WTC11 (cell line): ENCODE results near the gene PDZRN3. TPM values are rescaled to one million over a fixed set of nuclear protein-coding genes. Genes with fewer than 3 reads are reported as not detected.
A peak's percentile ranks its signal among the peaks of the same experiment; 100 is the strongest.

Experiments
- ATAC-seq: fragments of 200-7000 bp; cut with Tn5 transposase; 2 replicates; pipeline ENCODE4 v1.10.0; 2021; ENCODE audit warnings: mild to moderate bottlenecking, moderate library complexity
- CTCF ChIA-PET: fragments of 300-600 bp; sonication (Branson Sonifier 250); formaldehyde crosslinking; loops from one replicate; lab custom pipeline; 2021; ENCODE audit warnings: antibody characterized with exemption; lab: Charles Lee
- POLR2A ChIA-PET: fragments of 350-600 bp; sonication (Branson Sonifier 250); formaldehyde crosslinking; loops from one replicate; lab custom pipeline; 2021; ENCODE audit warnings: antibody characterized with exemption; lab: Charles Lee
- DNase-seq: peaks from one replicate; pipeline ENCODE4 v3.0.0; 2021; ENCODE audit warnings: low spot score
- H3K27ac Mint-ChIP-seq: 2 replicates; pipeline ENCODE4 v1.8.0; 2021; ENCODE audit warnings: mixed read lengths
- H3K27me3 Mint-ChIP-seq: 2 replicates; pipeline ENCODE4 v1.8.0; 2021; ENCODE audit warnings: low read depth, mild to moderate bottlenecking, moderate library complexity, mixed read lengths
- H3K36me3 Mint-ChIP-seq: 2 replicates; pipeline ENCODE4 v1.8.0; 2021; ENCODE audit warnings: mixed read lengths
- H3K4me1 Mint-ChIP-seq: 2 replicates; pipeline ENCODE4 v1.8.0; 2022; ENCODE audit warnings: mixed read lengths
- H3K4me3 Mint-ChIP-seq: 2 replicates; pipeline ENCODE4 v1.8.0; 2021; ENCODE audit warnings: mild to moderate bottlenecking, moderate library complexity, mixed read lengths
- H3K9me3 Mint-ChIP-seq: 2 replicates; pipeline ENCODE4 v1.8.0; 2021; ENCODE audit warnings: mixed read lengths
- ATF6 ChIP-seq: sonication (generic); formaldehyde crosslinking; IDR thresholded peaks from 2 replicates; pipeline ENCODE4 v1.8.1; 2023; ENCODE audit warnings: mild to moderate bottlenecking, missing genetic modification reagents
- EMX1 ChIP-seq: fragments of 250-450 bp; sonication (Bioruptor Pico); IDR thresholded peaks from 2 replicates; pipeline ENCODE4 v1.8.0; 2021; ENCODE audit warnings: mild to moderate bottlenecking
- GRHL2 ChIP-seq: fragments of 250-450 bp; sonication (Bioruptor Pico); IDR thresholded peaks from 2 replicates; pipeline ENCODE4 v1.8.0; 2022; ENCODE audit warnings: mild to moderate bottlenecking, moderate library complexity; ENCODE audit not compliant: insufficient replicate concordance, severe bottlenecking
- HMGXB4 ChIP-seq: sonication (generic); formaldehyde crosslinking; IDR thresholded peaks from 2 replicates; pipeline ENCODE4 v1.8.1; 2023; ENCODE audit warnings: mild to moderate bottlenecking, moderate library complexity, missing genetic modification reagents
- NR1H2 ChIP-seq: sonication (generic); formaldehyde crosslinking; IDR thresholded peaks from 2 replicates; pipeline ENCODE4 v1.9.0; 2021; ENCODE audit warnings: mild to moderate bottlenecking, moderate library complexity, missing genetic modification reagents
- NR2C2 ChIP-seq: sonication (generic); formaldehyde crosslinking; IDR thresholded peaks from 2 replicates; pipeline ENCODE4 v1.8.0; 2022; ENCODE audit warnings: mild to moderate bottlenecking, missing genetic modification reagents
- NR3C1 ChIP-seq: sonication (generic); formaldehyde crosslinking; conservative IDR thresholded peaks from 2 replicates; pipeline ENCODE4 v1.8.1; 2023; ENCODE audit warnings: low read depth, mild to moderate bottlenecking, missing genetic modification reagents
- RELA ChIP-seq: sonication (generic); formaldehyde crosslinking; IDR thresholded peaks from 2 replicates; pipeline ENCODE4 v1.8.1; 2022; ENCODE audit warnings: missing genetic modification reagents, mild to moderate bottlenecking, borderline replicate concordance
- SMAD3 ChIP-seq: sonication (generic); formaldehyde crosslinking; IDR thresholded peaks from 2 replicates; pipeline ENCODE4 v1.8.0; 2022; ENCODE audit warnings: missing genetic modification reagents, mild to moderate bottlenecking, borderline replicate concordance
- TEAD1 ChIP-seq: sonication (generic); formaldehyde crosslinking; IDR thresholded peaks from 2 replicates; pipeline ENCODE4 v1.8.0; 2022; ENCODE audit warnings: mild to moderate bottlenecking, missing genetic modification reagents
- ZNF396 ChIP-seq: fragments of 250-450 bp; sonication (Bioruptor Pico); IDR thresholded peaks from 2 replicates; pipeline ENCODE4 v1.8.0; 2021; ENCODE audit warnings: mild to moderate bottlenecking, moderate library complexity, borderline replicate concordance
- ZNF425 ChIP-seq: fragments of 250-450 bp; sonication (Bioruptor Pico); conservative IDR thresholded peaks from 2 replicates; pipeline ENCODE4 v1.9.0; 2021; ENCODE audit warnings: mild to moderate bottlenecking
- total RNA-seq: library from RNA; stranded (reverse); gene quantifications from 3 replicates; pipeline ENCODE4 v1.2.3, GENCODE V29; 2021
- TF ChIP-seq, protein P1 (sequence below): sonication (generic); formaldehyde crosslinking; IDR thresholded peaks from 2 replicates; pipeline ENCODE4 v1.8.1; 2022; ENCODE audit warnings: low read depth, mild to moderate bottlenecking, moderate library complexity, missing genetic modification reagents, borderline replicate concordance
- TF ChIP-seq, protein P2 (sequence below): sonication (generic); formaldehyde crosslinking; IDR thresholded peaks from 2 replicates; pipeline ENCODE4 v1.8.0; 2022; ENCODE audit warnings: missing genetic modification reagents
- TF ChIP-seq, protein P3 (sequence below): sonication (generic); formaldehyde crosslinking; IDR thresholded peaks from 2 replicates; pipeline ENCODE4 v1.8.0; 2023; ENCODE audit warnings: missing genetic modification reagents, mild to moderate bottlenecking, borderline replicate concordance
- TF ChIP-seq, protein P4 (sequence below): sonication (generic); formaldehyde crosslinking; IDR thresholded peaks from 2 replicates; pipeline ENCODE4 v1.8.1; 2022; ENCODE audit warnings: low read depth, missing genetic modification reagents, borderline replicate concordance

PDZRN3 gene
- total RNA-seq, 1 experiment from 2014 or later, result 9.5 TPM

GRCh38 chr3:73597476-73597875 is 27.3 kb downstream of the PDZRN3 start (continued):
- TF ChIP-seq, protein P1, sequence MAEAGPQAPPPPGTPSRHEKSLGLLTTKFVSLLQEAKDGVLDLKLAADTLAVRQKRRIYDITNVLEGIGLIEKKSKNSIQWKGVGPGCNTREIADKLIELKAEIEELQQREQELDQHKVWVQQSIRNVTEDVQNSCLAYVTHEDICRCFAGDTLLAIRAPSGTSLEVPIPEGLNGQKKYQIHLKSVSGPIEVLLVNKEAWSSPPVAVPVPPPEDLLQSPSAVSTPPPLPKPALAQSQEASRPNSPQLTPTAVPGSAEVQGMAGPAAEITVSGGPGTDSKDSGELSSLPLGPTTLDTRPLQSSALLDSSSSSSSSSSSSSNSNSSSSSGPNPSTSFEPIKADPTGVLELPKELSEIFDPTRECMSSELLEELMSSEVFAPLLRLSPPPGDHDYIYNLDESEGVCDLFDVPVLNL (CRISPR knock-in tag), result no peak
- TF ChIP-seq EMX1 (CRISPR knock-in tag) (no peak), HMGXB4 (CRISPR knock-in tag) (no peak)

DNA sequence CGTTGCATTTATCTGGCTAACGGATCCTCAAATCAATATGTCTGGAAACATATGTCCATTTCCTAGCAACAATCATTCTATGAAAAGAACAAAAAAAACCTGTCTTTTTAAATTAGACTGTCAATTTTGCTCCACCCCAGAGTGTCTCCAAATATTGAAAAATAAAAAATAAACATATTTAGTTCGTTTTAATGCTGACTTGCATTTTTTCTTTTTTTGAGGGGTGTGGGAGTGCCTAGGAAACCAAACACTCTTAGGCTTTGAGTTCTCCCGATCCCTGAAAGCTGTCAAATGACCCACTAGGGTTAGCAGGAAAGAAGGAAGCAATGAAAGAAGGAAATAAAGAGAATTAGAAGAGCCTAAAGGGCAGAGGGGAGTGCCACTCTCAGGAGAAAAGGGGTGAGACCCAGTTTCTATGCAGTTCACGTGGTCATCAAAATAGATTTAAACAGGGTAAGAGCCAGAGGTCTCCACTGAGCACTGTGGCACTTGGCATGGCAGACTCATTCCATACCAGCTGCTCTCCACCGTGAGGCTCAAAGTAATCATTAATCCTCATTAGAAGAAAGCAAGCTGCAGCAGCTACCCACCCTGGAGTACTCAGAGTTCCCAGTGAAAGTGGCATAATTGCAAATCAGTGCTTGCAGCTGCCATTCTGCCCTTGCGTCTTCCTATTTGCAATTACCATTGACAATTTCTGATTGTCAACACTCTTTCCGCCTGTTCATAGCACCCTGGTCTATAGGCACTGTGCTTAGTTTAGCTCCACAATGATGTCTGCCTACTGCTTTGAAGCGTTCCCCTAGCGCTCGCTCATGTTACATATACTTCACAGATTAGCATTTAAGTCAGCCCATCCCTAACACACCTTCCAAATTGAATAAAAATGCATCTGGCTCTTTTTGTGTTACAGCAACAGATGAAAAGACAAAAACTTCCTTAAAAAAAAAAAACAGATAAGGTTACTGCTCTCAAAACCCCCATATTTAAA is 32.3 kb downstream of the PDZRN3 start:
- H3K27ac Mint-ChIP-seq, result no peak overlapping the region
- H3K36me3 Mint-ChIP-seq, result peaks cover 3% of the 10 kb centered on the region; the same call in 1 of the 2 replicates
- ChIA-PET POLR2A (no interaction called here), CTCF (interaction anchor here (0.9 kb wide), 1 partner anchor 255 kb away, joined by 3 read pairs; no protein-coding TSS in a partner anchor)
- DNase-seq (no peak), ATAC-seq (peak; percentile 56; the same call in 1 of the 2 replicates)
- no peak overlapping the region for H3K4me3 Mint-ChIP-seq
- H3K27me3 Mint-ChIP-seq, result peaks cover 42% of the 10 kb centered on the region
- H3K4me1 Mint-ChIP-seq, result peaks cover 10% of the 10 kb centered on the region
- H3K9me3 Mint-ChIP-seq, result peaks cover 10% of the 10 kb centered on the region; the same call in 1 of the 2 replicates
- TF ChIP-seq SMAD3 (CRISPR knock-in tag) (no peak), GRHL2 (no peak), NR3C1 (CRISPR knock-in tag) (no peak), NR1H2 (CRISPR knock-in tag) (no peak), ATF6 (CRISPR knock-in tag) (no peak), ZNF425 (CRISPR knock-in tag) (no peak), RELA (CRISPR knock-in tag) (no peak), NR2C2 (CRISPR knock-in tag) (no peak), TEAD1 (CRISPR knock-in tag) (no peak), ZNF396 (CRISPR knock-in tag) (no peak)
- TF ChIP-seq, protein P2, sequence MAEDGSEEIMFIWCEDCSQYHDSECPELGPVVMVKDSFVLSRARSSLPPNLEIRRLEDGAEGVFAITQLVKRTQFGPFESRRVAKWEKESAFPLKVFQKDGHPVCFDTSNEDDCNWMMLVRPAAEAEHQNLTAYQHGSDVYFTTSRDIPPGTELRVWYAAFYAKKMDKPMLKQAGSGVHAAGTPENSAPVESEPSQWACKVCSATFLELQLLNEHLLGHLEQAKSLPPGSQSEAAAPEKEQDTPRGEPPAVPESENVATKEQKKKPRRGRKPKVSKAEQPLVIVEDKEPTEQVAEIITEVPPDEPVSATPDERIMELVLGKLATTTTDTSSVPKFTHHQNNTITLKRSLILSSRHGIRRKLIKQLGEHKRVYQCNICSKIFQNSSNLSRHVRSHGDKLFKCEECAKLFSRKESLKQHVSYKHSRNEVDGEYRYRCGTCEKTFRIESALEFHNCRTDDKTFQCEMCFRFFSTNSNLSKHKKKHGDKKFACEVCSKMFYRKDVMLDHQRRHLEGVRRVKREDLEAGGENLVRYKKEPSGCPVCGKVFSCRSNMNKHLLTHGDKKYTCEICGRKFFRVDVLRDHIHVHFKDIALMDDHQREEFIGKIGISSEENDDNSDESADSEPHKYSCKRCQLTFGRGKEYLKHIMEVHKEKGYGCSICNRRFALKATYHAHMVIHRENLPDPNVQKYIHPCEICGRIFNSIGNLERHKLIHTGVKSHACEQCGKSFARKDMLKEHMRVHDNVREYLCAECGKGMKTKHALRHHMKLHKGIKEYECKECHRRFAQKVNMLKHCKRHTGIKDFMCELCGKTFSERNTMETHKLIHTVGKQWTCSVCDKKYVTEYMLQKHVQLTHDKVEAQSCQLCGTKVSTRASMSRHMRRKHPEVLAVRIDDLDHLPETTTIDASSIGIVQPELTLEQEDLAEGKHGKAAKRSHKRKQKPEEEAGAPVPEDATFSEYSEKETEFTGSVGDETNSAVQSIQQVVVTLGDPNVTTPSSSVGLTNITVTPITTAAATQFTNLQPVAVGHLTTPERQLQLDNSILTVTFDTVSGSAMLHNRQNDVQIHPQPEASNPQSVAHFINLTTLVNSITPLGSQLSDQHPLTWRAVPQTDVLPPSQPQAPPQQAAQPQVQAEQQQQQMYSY (CRISPR knock-in tag), result no peak
- TF ChIP-seq, protein P3, sequence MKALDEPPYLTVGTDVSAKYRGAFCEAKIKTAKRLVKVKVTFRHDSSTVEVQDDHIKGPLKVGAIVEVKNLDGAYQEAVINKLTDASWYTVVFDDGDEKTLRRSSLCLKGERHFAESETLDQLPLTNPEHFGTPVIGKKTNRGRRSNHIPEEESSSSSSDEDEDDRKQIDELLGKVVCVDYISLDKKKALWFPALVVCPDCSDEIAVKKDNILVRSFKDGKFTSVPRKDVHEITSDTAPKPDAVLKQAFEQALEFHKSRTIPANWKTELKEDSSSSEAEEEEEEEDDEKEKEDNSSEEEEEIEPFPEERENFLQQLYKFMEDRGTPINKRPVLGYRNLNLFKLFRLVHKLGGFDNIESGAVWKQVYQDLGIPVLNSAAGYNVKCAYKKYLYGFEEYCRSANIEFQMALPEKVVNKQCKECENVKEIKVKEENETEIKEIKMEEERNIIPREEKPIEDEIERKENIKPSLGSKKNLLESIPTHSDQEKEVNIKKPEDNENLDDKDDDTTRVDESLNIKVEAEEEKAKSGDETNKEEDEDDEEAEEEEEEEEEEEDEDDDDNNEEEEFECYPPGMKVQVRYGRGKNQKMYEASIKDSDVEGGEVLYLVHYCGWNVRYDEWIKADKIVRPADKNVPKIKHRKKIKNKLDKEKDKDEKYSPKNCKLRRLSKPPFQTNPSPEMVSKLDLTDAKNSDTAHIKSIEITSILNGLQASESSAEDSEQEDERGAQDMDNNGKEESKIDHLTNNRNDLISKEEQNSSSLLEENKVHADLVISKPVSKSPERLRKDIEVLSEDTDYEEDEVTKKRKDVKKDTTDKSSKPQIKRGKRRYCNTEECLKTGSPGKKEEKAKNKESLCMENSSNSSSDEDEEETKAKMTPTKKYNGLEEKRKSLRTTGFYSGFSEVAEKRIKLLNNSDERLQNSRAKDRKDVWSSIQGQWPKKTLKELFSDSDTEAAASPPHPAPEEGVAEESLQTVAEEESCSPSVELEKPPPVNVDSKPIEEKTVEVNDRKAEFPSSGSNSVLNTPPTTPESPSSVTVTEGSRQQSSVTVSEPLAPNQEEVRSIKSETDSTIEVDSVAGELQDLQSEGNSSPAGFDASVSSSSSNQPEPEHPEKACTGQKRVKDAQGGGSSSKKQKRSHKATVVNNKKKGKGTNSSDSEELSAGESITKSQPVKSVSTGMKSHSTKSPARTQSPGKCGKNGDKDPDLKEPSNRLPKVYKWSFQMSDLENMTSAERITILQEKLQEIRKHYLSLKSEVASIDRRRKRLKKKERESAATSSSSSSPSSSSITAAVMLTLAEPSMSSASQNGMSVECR, result no peak
- TF ChIP-seq, protein P4, sequence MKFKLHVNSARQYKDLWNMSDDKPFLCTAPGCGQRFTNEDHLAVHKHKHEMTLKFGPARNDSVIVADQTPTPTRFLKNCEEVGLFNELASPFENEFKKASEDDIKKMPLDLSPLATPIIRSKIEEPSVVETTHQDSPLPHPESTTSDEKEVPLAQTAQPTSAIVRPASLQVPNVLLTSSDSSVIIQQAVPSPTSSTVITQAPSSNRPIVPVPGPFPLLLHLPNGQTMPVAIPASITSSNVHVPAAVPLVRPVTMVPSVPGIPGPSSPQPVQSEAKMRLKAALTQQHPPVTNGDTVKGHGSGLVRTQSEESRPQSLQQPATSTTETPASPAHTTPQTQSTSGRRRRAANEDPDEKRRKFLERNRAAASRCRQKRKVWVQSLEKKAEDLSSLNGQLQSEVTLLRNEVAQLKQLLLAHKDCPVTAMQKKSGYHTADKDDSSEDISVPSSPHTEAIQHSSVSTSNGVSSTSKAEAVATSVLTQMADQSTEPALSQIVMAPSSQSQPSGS (CRISPR knock-in tag), result no peak
